Measurements from ENCODE around the gene NUP210. TPM values are rescaled to one million over a fixed set of nuclear protein-coding genes. Genes with fewer than 3 reads are reported as not detected.

Gene NUP210
- polyA plus RNA-seq, 1 of the 3 experiments (the other 2 are of a cell fraction): 1.8 TPM

DNA sequence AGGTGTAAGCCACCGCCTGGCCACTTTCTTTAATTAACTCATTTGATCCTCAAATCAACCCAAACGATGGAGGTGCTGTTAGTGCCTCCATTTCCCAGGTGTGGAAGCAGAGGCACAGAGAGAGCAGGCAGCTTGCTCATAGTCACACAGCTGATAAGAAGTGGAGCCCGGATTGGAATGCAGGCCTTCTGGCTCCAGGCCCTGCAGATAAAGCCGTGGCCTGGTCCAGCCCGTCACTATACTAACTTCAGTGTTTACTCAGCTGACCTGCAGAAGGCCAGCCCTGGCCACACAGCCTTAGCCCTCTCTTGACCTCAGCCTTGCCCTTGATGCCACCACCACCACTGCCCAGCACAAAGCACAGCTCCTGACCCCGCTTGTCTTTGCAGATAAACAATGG, 116.7 kb downstream of the NUP210 start:
- no peak overlapping the region for H2AFZ ChIP-seq (ENCODE audit: low read depth)
- no peaks in the 10 kb centered on the region for H3F3A ChIP-seq (replicated peaks; ENCODE audit: insufficient read depth)
- 69% methylated on average over 6 of the region's 6 CpGs for WGBS (ENCODE audit: low lambda C conversion rate)
- no peak overlapping the region for H3K27ac ChIP-seq (ENCODE audit: low read depth in 2 of 2, low read length in 1 of 2)
- POLR2A ChIA-PET: no interaction called here
- DNase-seq: no peak
- no peak overlapping the region for H3K4me3 ChIP-seq (ENCODE audit: low read depth in 2 of 2, low read length in 1 of 2)
- no peaks in the 10 kb centered on the region for H3K36me3 ChIP-seq (replicated peaks in 1 of 2; ENCODE audit: control insufficient read depth in 1 of 2, insufficient read depth in 2 of 2, low read length in 1 of 2)
- CTCF ChIA-PET: interaction anchor here (1.1 to 1.8 kb wide), 5 partner anchors 9 to 345 kb away, joined by 3 to 8 read pairs (median 5); no protein-coding TSS in a partner anchor
- no peaks in the 10 kb centered on the region for H4K20me1 ChIP-seq (ENCODE audit: insufficient read depth)
- peaks cover 4 to 9% of the 10 kb centered on the region in 2 experiments; a peak in 1 of 4 replicates for H3K4me1 ChIP-seq (ENCODE audit: control insufficient read depth in 1 of 2, insufficient read depth in 2 of 2, low read depth in 1 of 2, low read length in 1 of 2)
- H3K4me2 ChIP-seq: no peak overlapping the region
- no peaks in the 10 kb centered on the region for H3K9me3 ChIP-seq
- no peaks in the 10 kb centered on the region for H3K9me2 ChIP-seq
- TF ChIP-seq, protein P1, sequence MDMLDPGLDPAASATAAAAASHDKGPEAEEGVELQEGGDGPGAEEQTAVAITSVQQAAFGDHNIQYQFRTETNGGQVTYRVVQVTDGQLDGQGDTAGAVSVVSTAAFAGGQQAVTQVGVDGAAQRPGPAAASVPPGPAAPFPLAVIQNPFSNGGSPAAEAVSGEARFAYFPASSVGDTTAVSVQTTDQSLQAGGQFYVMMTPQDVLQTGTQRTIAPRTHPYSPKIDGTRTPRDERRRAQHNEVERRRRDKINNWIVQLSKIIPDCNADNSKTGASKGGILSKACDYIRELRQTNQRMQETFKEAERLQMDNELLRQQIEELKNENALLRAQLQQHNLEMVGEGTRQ (IDR thresholded peaks at IDR 0.05; ENCODE audit: borderline replicate concordance, low read depth, low read length): no peak
- TF ChIP-seq, protein P2, sequence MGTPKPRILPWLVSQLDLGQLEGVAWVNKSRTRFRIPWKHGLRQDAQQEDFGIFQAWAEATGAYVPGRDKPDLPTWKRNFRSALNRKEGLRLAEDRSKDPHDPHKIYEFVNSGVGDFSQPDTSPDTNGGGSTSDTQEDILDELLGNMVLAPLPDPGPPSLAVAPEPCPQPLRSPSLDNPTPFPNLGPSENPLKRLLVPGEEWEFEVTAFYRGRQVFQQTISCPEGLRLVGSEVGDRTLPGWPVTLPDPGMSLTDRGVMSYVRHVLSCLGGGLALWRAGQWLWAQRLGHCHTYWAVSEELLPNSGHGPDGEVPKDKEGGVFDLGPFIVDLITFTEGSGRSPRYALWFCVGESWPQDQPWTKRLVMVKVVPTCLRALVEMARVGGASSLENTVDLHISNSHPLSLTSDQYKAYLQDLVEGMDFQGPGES (IDR thresholded peaks at IDR 0.05; ENCODE audit: low read depth, low read length): no peak
- H3K9ac ChIP-seq: no peak overlapping the region
- no peaks in the 10 kb centered on the region for H3K27me3 ChIP-seq (ENCODE audit: insufficient read depth)
- no peaks in the 10 kb centered on the region for H3K79me2 ChIP-seq (ENCODE audit: insufficient read depth)

DNA sequence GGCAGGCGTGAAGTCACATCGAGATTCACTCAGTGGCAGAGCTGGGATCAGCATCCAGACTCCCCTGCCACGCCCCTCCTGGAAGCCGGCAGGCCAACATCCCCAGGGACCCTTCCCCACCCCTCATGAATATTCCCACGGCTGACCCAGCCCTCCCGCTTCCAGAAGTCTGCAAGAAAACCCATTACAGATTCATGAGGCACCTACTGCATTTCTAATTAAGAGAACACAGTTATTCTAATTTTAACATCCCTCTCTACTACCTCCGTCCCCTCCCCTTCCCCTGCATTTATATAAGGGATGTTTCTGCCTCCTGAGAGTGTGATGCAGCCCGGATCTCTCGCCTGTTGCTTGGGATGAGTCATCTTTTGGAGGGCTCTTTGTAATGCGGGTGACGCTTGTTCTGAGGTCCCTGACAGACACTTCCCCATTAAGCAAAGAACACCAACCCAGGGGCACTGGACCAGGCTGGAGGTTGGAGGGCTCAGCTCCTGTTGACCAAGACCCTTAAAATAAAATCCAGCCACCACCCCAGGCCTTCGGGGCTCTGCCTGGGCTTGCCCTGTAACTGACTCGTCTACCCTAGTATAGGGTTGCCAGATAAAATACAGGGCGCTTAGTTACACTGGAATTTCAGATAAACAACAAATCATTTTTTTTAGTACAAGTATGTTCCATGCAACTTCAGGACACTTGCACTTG, 118.7 kb downstream of the NUP210 start:
- Histone ChIP-seq H2AFZ (ENCODE audit: low read depth) (no peak overlapping the region; the same call in 1 of the 2 replicates), H3F3A (replicated peaks; ENCODE audit: insufficient read depth) (no peaks in the 10 kb centered on the region), H3K4me1 (ENCODE audit: control insufficient read depth in 1 of 2, insufficient read depth in 2 of 2, low read depth in 1 of 2, low read length in 1 of 2) (peaks cover 9 to 10% of the 10 kb centered on the region in 2 experiments; a peak in 1 of 4 replicates), H3K9ac (no peak overlapping the region), H4K20me1 (ENCODE audit: insufficient read depth) (no peaks in the 10 kb centered on the region), H3K27ac (ENCODE audit: low read depth in 2 of 2, low read length in 1 of 2) (peak overlapping the region in 1 of 2 experiments; percentile 60; a peak in 2 of 4 replicates), H3K36me3 (replicated peaks in 1 of 2; ENCODE audit: control insufficient read depth in 1 of 2, insufficient read depth in 2 of 2, low read length in 1 of 2) (no peaks in the 10 kb centered on the region), H3K27me3 (ENCODE audit: insufficient read depth) (no peaks in the 10 kb centered on the region), H3K4me2 (peak overlapping the region; percentile 47; the same call in 1 of the 2 replicates), H3K4me3 (ENCODE audit: low read depth in 2 of 2, low read length in 1 of 2) (no peak overlapping the region), H3K79me2 (ENCODE audit: insufficient read depth) (no peaks in the 10 kb centered on the region), H3K9me3 (no peaks in the 10 kb centered on the region), H3K9me2 (no peaks in the 10 kb centered on the region)
- 55% methylated on average over 14 of the region's 14 CpGs for WGBS (ENCODE audit: low lambda C conversion rate)
- ChIA-PET CTCF (interaction anchor here (1.7 kb wide), 1 partner anchor 18 kb away, joined by 7 read pairs; no protein-coding TSS in a partner anchor), POLR2A (no interaction called here)
- no peak for DNase-seq
- TF ChIP-seq GATA2 (CRISPR knock-in tag; IDR thresholded peaks at IDR 0.05) (no peak), EP300 (IDR thresholded peaks at IDR 0.05; ENCODE audit: borderline replicate concordance in 1 of 2, low read depth in 1 of 2, low read length in 1 of 2) (no peak), FOXJ3 (CRISPR knock-in tag; IDR thresholded peaks at IDR 0.05) (no peak), FOXM1 (IDR thresholded peaks at IDR 0.05; ENCODE audit: low read depth) (no peak), GABPA (IDR thresholded peaks at IDR 0.05; ENCODE audit: low read depth) (no peak), RCOR1 (IDR thresholded peaks at IDR 0.05; ENCODE audit: low read length) (no peak), MEF2A (IDR thresholded peaks at IDR 0.05; ENCODE audit: borderline replicate concordance, low read depth) (no peak), SIN3A (IDR thresholded peaks at IDR 0.05; ENCODE audit: borderline replicate concordance, low read depth, low read length) (no peak), RXRA (IDR thresholded peaks at IDR 0.05; ENCODE audit: borderline replicate concordance, low read depth) (no peak)
- TF ChIP-seq, protein P3, sequence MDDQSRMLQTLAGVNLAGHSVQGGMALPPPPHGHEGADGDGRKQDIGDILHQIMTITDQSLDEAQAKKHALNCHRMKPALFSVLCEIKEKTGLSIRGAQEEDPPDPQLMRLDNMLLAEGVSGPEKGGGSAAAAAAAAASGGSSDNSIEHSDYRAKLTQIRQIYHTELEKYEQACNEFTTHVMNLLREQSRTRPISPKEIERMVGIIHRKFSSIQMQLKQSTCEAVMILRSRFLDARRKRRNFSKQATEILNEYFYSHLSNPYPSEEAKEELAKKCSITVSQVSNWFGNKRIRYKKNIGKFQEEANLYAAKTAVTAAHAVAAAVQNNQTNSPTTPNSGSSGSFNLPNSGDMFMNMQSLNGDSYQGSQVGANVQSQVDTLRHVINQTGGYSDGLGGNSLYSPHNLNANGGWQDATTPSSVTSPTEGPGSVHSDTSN (IDR thresholded peaks at IDR 0.05): 0 out of 2 replicates have a peak, but pooled peaks have one; percentile 32
- TF ChIP-seq, protein P4, sequence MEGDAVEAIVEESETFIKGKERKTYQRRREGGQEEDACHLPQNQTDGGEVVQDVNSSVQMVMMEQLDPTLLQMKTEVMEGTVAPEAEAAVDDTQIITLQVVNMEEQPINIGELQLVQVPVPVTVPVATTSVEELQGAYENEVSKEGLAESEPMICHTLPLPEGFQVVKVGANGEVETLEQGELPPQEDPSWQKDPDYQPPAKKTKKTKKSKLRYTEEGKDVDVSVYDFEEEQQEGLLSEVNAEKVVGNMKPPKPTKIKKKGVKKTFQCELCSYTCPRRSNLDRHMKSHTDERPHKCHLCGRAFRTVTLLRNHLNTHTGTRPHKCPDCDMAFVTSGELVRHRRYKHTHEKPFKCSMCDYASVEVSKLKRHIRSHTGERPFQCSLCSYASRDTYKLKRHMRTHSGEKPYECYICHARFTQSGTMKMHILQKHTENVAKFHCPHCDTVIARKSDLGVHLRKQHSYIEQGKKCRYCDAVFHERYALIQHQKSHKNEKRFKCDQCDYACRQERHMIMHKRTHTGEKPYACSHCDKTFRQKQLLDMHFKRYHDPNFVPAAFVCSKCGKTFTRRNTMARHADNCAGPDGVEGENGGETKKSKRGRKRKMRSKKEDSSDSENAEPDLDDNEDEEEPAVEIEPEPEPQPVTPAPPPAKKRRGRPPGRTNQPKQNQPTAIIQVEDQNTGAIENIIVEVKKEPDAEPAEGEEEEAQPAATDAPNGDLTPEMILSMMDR (IDR thresholded peaks at IDR 0.05): no peak
- TF ChIP-seq, protein P5, sequence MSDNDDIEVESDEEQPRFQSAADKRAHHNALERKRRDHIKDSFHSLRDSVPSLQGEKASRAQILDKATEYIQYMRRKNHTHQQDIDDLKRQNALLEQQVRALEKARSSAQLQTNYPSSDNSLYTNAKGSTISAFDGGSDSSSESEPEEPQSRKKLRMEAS (IDR thresholded peaks at IDR 0.05; ENCODE audit: low read depth): no peak
- TF ChIP-seq, protein P1 (IDR thresholded peaks at IDR 0.05; ENCODE audit: borderline replicate concordance, low read depth, low read length): no peak
- TF ChIP-seq, protein P6, sequence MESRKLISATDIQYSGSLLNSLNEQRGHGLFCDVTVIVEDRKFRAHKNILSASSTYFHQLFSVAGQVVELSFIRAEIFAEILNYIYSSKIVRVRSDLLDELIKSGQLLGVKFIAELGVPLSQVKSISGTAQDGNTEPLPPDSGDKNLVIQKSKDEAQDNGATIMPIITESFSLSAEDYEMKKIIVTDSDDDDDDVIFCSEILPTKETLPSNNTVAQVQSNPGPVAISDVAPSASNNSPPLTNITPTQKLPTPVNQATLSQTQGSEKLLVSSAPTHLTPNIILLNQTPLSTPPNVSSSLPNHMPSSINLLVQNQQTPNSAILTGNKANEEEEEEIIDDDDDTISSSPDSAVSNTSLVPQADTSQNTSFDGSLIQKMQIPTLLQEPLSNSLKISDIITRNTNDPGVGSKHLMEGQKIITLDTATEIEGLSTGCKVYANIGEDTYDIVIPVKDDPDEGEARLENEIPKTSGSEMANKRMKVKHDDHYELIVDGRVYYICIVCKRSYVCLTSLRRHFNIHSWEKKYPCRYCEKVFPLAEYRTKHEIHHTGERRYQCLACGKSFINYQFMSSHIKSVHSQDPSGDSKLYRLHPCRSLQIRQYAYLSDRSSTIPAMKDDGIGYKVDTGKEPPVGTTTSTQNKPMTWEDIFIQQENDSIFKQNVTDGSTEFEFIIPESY (IDR thresholded peaks at IDR 0.05; ENCODE audit: borderline replicate concordance, low read depth): no peak

Measured in SK-N-SH (cell line).